NB4 (cell line): ENCODE data around the gene GLP1R.
A peak's percentile ranks its signal among the peaks of the same experiment; 100 is the strongest.

ENCODE experiments used
- DNase-seq: peaks from one replicate; pipeline ENCODE4 v3.0.0; 2010; ENCODE audit warnings: low read depth
- H3K4me3 ChIP-seq: one replicate; pipeline ENCODE4 v1.5.1; 2011; ENCODE audit warnings: mild to moderate bottlenecking, low read depth, low read length, moderate library complexity
- CTCF ChIP-seq: IDR thresholded peaks from one replicate; pipeline ENCODE4 v1.5.1; 2012; ENCODE audit warnings: low read depth, low read length
- MAX ChIP-seq: IDR thresholded peaks from 2 replicates; pipeline ENCODE4 v1.6.1; 2011; ENCODE audit warnings: low read depth, low read length
- MYC ChIP-seq: IDR thresholded peaks from 2 replicates; pipeline ENCODE4 v1.6.1; 2011; ENCODE audit warnings: low read depth, low read length
- POLR2A ChIP-seq: IDR thresholded peaks from 2 replicates; pipeline ENCODE4 v1.6.1; 2011; ENCODE audit warnings: mild to moderate bottlenecking; ENCODE audit not compliant: insufficient read length; ENCODE audit errors: extremely low read depth

GLP1R gene

GRCh38 chr6:39095578-39095977 lies 47.0 kb downstream of the GLP1R start:
- TF ChIP-seq CTCF: no peak
- TF ChIP-seq POLR2A: no peak
- no peak for TF ChIP-seq MYC
- TF ChIP-seq MAX: no peak
- no peak overlapping the region for H3K4me3 ChIP-seq
- no peak for DNase-seq

- DNase-seq: peak; percentile 43
- no peak for TF ChIP-seq MAX
- no peak for TF ChIP-seq MYC
- no peak for TF ChIP-seq POLR2A
- no peak for TF ChIP-seq CTCF
- H3K4me3 ChIP-seq: no peak overlapping the region
Observed at GRCh38 chr6:39100358-39100757, 51.8 kb downstream of the GLP1R start.

GRCh38 chr6:39102071-39102820 lies 53.7 kb downstream of the GLP1R start:
- H3K4me3 ChIP-seq: no peak overlapping the region
- DNase-seq: peak; percentile 29
- no peak for TF ChIP-seq MYC
- TF ChIP-seq POLR2A: no peak
- peak; percentile 35 for TF ChIP-seq CTCF
- TF ChIP-seq MAX: no peak

- no peak overlapping the region for H3K4me3 ChIP-seq
- DNase-seq: no peak
- TF ChIP-seq POLR2A (no peak), CTCF (no peak), MYC (no peak), MAX (no peak)
Observed at GRCh38 chr6:39102821-39103136, 54.2 kb downstream of the GLP1R start.

- H3K4me3 ChIP-seq: no peak overlapping the region
- no peak for DNase-seq
- no peak for TF ChIP-seq MYC
- no peak for TF ChIP-seq CTCF
- no peak for TF ChIP-seq POLR2A
- TF ChIP-seq MAX: no peak
Observed at GRCh38 chr6:39104528-39104927, 55.9 kb downstream of the GLP1R start.

GRCh38 chr6:39107034-39107433 lies 58.5 kb downstream of the GLP1R start:
- no peak for TF ChIP-seq MYC
- no peak for TF ChIP-seq MAX
- no peak for TF ChIP-seq CTCF
- no peak for TF ChIP-seq POLR2A
- DNase-seq: no peak
- no peak overlapping the region for H3K4me3 ChIP-seq
